CD4-positive, CD25-positive, alpha-beta regulatory T cell (primary cell): ENCODE measurements around the gene DCDC2B. TPM values are rescaled to one million over a fixed set of nuclear protein-coding genes. Genes with fewer than 3 reads are reported as not detected.
A peak's percentile ranks its signal among the peaks of the same experiment; 100 is the strongest.

Source experiments
- ATAC-seq, 2 donors: fragments of 150-1000 bp; cut with Tn5 transposase; one replicate each; pipeline ENCODE4 v1.10.0; 2021; ENCODE audit warnings: low read depth in 2 of 2, moderate number of reproducible peaks in 2 of 2, moderate library complexity in 1 of 2
- DNase-seq, 3 donors: peaks; one replicate each; pipeline versions ENCODE4 v3.0.0 to v3.0.0-alpha.2; 2012 to 2022; ENCODE audit warnings: mixed read lengths in 1 of 3
- H3K27ac ChIP-seq: one replicate; pipeline ENCODE4 v1.7.0; 2013; ENCODE audit warnings: mild to moderate bottlenecking, low read length; ENCODE audit not compliant: insufficient read depth, poor library complexity, severe bottlenecking
- H3K27me3 ChIP-seq: one replicate; pipeline ENCODE4 v1.7.0; 2013; ENCODE audit warnings: low read length; ENCODE audit not compliant: control insufficient read depth, insufficient read depth
- H3K36me3 ChIP-seq: one replicate; pipeline ENCODE4 v1.7.0; 2013; ENCODE audit warnings: mild to moderate bottlenecking, low read length, moderate library complexity; ENCODE audit not compliant: control insufficient read depth, insufficient read depth
- H3K4me1 ChIP-seq: 2 replicates; pipeline ENCODE4 v1.7.0; 2013; ENCODE audit warnings: mild to moderate bottlenecking, low read length; ENCODE audit not compliant: insufficient read depth, control insufficient read depth, poor library complexity, severe bottlenecking
- H3K4me3 ChIP-seq: one replicate; pipeline ENCODE4 v1.7.0; 2013; ENCODE audit warnings: low read depth, mild to moderate bottlenecking, low read length, moderate library complexity
- H3K9me3 ChIP-seq, 2 experiments: 1 replicate in 1 of 2; 2 replicates in 1 of 2; pipeline ENCODE4 v1.7.0; 2013; ENCODE audit warnings: low read length in 2 of 2, mild to moderate bottlenecking in 1 of 2, moderate library complexity in 1 of 2; ENCODE audit not compliant: control insufficient read depth in 2 of 2
- H3K27ac Mint-ChIP-seq, 3 donors: one replicate each; pipeline ENCODE4 v1.8.0; 2020 to 2022; ENCODE audit warnings: mild to moderate bottlenecking in 3 of 3, mixed read lengths in 3 of 3, moderate library complexity in 2 of 3
- H3K27me3 Mint-ChIP-seq: one replicate; pipeline ENCODE4 v1.8.0; 2022; ENCODE audit warnings: mild to moderate bottlenecking, mixed read lengths
- H3K36me3 Mint-ChIP-seq: one replicate; pipeline ENCODE4 v1.8.0; 2020; ENCODE audit warnings: mixed read lengths
- H3K4me1 Mint-ChIP-seq, 4 donors: one replicate each; pipeline ENCODE4 v1.8.0; 2020 to 2022; ENCODE audit warnings: mixed read lengths in 4 of 4, mild to moderate bottlenecking in 1 of 4
- H3K4me3 Mint-ChIP-seq, 4 donors: one replicate each; pipeline ENCODE4 v1.8.0; 2020 to 2022; ENCODE audit warnings: mild to moderate bottlenecking in 4 of 4, mixed read lengths in 4 of 4, moderate library complexity in 3 of 4
- H3K9me3 Mint-ChIP-seq, 7 donors: one replicate each; pipeline ENCODE4 v1.8.0; 2020 to 2022; ENCODE audit warnings: mixed read lengths in 7 of 7, mild to moderate bottlenecking in 3 of 7, moderate library complexity in 2 of 7
- polyA plus RNA-seq, 4 donors: library from polyadenylated mRNA; unstranded; fragments of 300-500 nt; fragmentation: Illumina TruSeq; gene quantifications; one replicate each; pipeline ENCODE4 v1.2.3, GENCODE V29; 2021
- total RNA-seq: library from RNA; stranded (reverse); gene quantifications from one replicate; pipeline ENCODE4 v1.2.3, GENCODE V29; 2022

DCDC2B gene
- total and polyA plus RNA-seq, 5 donors from 2014 or later, result 0.09 TPM; not detected in 4

DNA sequence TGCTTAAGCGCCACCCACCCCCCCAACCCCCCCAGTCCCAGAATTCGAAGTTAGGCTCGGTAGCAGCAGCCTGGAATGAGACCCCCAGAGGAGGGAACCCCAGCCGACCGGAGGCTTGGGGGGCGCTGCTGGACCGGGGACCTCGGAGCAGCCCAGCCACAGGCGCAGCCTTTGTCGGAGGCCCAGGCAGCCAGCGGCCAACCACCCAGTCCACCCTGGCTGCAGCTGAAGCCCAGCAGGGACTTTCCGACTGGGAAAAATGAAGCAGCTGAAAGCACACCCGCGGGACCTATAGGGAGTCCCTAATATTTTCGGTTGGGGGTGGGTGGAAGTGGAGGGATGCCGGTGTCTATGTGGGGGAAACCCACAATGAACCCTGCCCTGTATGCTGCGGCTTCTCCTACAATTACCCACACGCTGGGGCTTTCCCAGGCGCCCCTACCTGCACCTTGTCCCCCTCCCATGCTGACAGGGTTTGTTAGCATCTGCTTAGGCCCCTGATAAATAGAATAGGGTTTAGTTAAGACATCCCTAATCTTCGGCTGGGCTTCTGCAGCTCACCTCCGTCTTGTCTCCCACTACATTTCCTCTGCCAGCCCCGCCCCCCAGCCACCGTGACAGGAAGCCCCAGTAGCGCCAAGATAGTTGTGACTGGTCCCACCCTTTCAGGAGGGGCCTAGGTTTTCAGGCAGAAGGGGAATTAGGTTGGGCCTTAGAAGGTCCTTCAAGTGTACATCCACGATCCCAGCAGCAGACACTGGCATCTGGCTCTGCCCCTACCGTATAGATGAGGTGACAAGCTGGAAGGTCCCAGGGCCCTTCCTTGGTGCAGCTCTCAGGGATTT is 7.7 kb upstream of the DCDC2B start:
- H3K9me3 Mint-ChIP-seq, result no peaks in the 10 kb centered on the region
- Histone ChIP-seq H3K36me3 (peaks cover 3% of the 10 kb centered on the region), H3K9me3 (no peaks in the 10 kb centered on the region), H3K4me1 (peaks cover 49% of the 10 kb centered on the region), H3K27ac (peak overlapping the region; percentile 94), H3K27me3 (no peaks in the 10 kb centered on the region), H3K4me3 (peak overlapping the region; percentile 91)
- ATAC-seq (peak; percentile 52 to 60), DNase-seq (peak; percentile 69 to 87 (median 72))
- peaks cover 5% of the 10 kb centered on the region for H3K36me3 Mint-ChIP-seq
- H3K4me1 Mint-ChIP-seq, result peaks cover 5 to 60% (median 46%) of the 10 kb centered on the region in 4 donors
- peak overlapping the region; percentile 93 to 95 (median 94) for H3K4me3 Mint-ChIP-seq
- peak overlapping the region; percentile 91 to 95 (median 94) for H3K27ac Mint-ChIP-seq
- H3K27me3 Mint-ChIP-seq, result no peaks in the 10 kb centered on the region

DNA sequence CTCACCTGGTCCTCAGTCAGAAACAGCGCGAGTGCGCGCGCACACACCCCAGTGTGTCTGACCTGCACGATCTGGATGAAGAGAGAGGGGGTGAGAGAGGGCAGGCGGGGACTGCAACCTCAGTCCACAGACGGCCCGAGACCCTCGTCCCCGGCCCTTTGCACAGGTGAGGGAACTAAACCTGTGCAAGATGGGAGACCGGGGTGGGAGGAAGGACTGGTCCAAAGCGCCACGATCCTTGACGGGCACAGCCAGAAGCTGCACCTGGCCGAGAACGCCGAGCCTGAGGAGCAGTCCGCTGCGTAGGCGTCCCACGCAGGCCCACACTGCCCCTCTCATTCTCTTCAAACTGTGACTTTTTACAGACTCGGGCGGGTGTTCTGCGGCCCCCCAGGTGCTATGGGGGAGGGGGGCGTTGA is 3.9 kb upstream of the DCDC2B start:
- Mint-ChIP-seq H3K36me3 (no peaks in the 10 kb centered on the region), H3K27me3 (no peaks in the 10 kb centered on the region), H3K4me3 (peak overlapping the region; percentile 65 to 96 (median 93)), H3K9me3 (no peaks in the 10 kb centered on the region), H3K4me1 (peaks cover 0 to 47% (median 27%) of the 10 kb centered on the region in 4 donors), H3K27ac (peak overlapping the region in 2 of 3 donors; percentile 92)
- DNase-seq (no peak), ATAC-seq (no peak)
- peak overlapping the region; percentile 60 for H3K27ac ChIP-seq
- no peaks in the 10 kb centered on the region for H3K36me3 ChIP-seq
- no peak overlapping the region for H3K4me3 ChIP-seq
- no peaks in the 10 kb centered on the region for H3K27me3 ChIP-seq
- peaks cover 43% of the 10 kb centered on the region for H3K4me1 ChIP-seq
- no peaks in the 10 kb centered on the region for H3K9me3 ChIP-seq

DNA sequence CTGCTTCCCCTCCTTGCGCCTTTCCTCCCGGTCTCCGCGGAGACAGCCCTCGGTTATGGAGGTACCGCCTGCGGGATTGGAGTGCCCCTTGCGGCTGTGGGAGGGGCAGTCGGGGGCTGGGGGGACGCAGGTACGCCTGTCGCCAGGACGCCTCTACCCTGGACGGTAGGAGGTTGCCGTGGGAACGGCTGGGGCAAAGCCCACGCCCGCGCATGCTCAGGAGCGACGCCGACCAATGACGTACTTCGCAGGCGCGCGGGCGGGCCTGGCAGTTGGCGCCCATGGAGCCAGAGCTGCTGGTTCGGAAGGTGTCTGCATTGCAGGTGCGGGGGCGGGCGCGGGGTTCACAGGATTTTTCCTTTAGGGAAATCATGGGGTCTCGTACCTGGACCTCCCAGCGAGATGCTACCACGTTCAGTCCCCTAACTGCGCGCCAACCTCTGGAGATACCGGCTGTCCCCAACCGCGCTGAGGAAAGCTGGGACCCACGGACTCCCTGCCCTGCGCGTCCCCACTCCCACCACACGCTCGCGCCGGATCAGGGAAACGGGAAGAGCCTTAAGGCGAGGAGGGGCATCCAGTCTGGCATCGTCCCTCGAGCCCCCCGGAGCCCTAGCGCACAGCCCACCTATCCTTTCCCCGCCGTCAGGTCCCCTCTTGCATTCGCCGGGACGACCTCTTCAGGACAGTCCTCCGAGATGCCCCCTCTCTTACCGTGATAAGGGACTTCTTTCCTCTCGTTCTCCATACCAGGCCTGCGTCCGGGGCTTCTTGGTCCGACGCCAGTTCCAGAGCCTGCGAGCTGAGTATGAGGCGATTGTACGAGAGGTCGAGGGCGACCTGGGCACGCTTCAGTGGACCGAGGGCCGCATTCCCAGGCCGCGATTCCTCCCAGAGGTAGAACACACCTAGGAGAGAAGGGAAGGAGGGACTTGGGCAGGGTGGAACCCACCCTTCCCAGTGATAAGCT is 3.2 kb upstream of the DCDC2B start, which contains the start of gene IQCC:
TSS of gene IQCC (plus strand) at position 271 of the 970 bp plus-strand sequence. CDS start at position 282, 11 bp downstream.
- Mint-ChIP-seq H3K27me3 (no peaks in the 10 kb centered on the region), H3K4me3 (peak within 1 kb of the TSS; percentile 86 to 96 (median 93)), H3K36me3 (no peaks in the 10 kb centered on the region), H3K4me1 (peaks cover 0 to 42% (median 23%) of the 10 kb centered on the region in 4 donors), H3K9me3 (no peaks in the 10 kb centered on the region), H3K27ac (peak within 1 kb of the TSS; percentile 75 to 92 (median 92))
- peak within 1 kb of the TSS; percentile 65 for H3K4me3 ChIP-seq
- ATAC-seq, result peak; percentile 66 to 67
- peaks cover 37% of the 10 kb centered on the region for H3K4me1 ChIP-seq
- peak within 1 kb of the TSS; percentile 60 for H3K27ac ChIP-seq
- H3K36me3 ChIP-seq, result no peaks in the 10 kb centered on the region
- peak; percentile 83 to 87 (median 84) for DNase-seq
- H3K27me3 ChIP-seq, result no peaks in the 10 kb centered on the region
- H3K9me3 ChIP-seq, result no peaks in the 10 kb centered on the region

DNA sequence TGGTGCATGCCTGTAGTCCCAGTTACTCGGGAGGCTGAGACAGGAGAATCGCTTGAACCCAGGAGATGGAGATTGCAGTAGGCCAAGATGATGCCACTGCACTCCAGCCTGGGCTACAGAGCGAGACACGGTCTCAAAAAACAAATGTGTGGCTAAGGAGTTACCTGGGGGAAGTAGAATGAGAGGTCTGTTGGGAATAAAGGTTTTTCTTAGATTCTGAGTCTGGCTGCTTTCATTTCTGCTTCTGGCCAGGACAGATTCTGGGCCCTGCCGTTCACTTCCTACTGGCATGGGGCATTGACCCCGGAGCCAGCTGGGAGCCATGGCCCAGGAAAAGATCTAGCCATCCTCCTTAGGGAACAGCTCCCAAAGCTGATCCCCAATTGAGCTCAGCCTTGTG is 420 bp upstream of the DCDC2B start:
- Mint-ChIP-seq H3K4me1 (peaks cover 0 to 24% (median 7%) of the 10 kb centered on the region in 4 donors), H3K36me3 (no peaks in the 10 kb centered on the region), H3K27me3 (no peaks in the 10 kb centered on the region), H3K27ac (no peak overlapping the region), H3K4me3 (peak overlapping the region in 2 of 4 donors; percentile 21 to 47), H3K9me3 (no peaks in the 10 kb centered on the region)
- Histone ChIP-seq H3K27ac (no peak overlapping the region), H3K36me3 (no peaks in the 10 kb centered on the region), H3K9me3 (no peaks in the 10 kb centered on the region), H3K4me1 (peaks cover 18% of the 10 kb centered on the region), H3K4me3 (no peak overlapping the region), H3K27me3 (no peaks in the 10 kb centered on the region)
- no peak for DNase-seq
- ATAC-seq, result no peak

DNA sequence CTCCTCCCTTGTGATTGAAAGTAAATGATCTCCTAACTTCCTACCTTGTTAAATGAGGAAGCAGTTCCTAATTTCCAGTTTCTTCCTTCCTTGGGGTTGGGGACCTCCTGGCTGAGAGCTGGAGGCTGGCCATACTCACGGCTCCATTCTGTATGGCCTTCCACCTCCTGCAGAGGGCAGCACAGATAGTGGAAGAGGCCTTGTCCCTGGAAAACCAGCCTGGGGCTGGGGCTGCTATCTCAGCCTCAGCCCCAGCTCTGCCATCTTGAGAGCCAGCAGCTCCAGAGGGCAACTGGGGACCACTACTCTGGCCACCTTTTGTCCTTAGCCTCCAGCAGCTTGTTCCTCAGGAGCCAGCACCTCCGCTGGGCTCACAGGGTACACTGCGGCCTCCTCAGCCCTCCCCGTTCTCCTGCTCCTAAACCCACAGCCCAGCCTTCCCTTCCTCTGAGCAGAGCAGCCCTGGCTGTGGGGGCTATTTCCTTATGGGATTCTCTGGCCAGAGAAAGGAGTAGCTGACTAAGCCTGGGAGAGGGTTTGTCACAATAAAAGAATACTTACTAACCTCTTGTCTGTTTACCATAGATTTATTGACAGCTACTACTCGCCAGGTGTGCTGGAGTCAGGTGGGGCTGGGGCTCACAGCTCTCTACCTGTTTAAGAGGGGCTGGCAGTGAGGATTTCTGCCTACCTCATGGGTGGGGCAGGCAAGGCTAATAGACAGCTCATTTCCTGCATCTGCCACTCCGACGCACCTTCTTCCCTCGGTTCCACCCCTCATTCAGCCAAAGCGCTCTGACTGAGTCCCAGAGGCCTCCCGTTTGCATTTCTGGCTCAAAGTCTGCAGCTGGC is 7.0 kb downstream of the DCDC2B start:
- H3K27ac Mint-ChIP-seq, result peak overlapping the region in 2 of 3 donors; percentile 43 to 73
- Histone ChIP-seq H3K4me3 (no peak overlapping the region), H3K27me3 (no peaks in the 10 kb centered on the region), H3K4me1 (peaks cover 18% of the 10 kb centered on the region), H3K36me3 (peaks cover 20% of the 10 kb centered on the region), H3K9me3 (no peaks in the 10 kb centered on the region), H3K27ac (no peak overlapping the region)
- no peaks in the 10 kb centered on the region for H3K27me3 Mint-ChIP-seq
- H3K4me3 Mint-ChIP-seq, result peak overlapping the region in 2 of 4 donors; percentile 21 to 82
- DNase-seq (peak; percentile 32 to 67 (median 53)), ATAC-seq (peak; percentile 75 to 79)
- H3K4me1 Mint-ChIP-seq, result peaks cover 5 to 33% (median 13%) of the 10 kb centered on the region in 4 donors
- no peaks in the 10 kb centered on the region for H3K9me3 Mint-ChIP-seq
- peaks cover 14% of the 10 kb centered on the region for H3K36me3 Mint-ChIP-seq

DNA sequence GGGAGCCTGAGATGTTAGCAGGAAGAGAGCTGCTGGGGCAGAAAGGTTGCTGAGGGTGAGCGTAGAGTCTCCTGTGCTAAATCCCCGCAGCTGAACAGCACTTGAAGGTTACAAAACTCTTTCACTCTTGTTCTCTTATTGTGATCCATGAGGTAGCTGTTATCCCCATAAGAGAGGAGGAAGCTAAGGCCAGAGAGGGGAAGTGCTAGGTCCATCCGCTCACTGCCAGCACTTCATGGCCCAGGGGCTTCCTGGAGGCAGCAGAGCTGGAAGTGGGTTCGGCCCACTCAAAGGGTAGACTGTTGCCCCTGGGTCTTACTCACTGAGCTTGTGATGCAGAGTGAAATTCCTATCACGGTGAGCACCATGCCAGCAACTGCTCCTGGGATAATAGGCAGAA is 7.7 kb downstream of the DCDC2B start:
- Mint-ChIP-seq H3K4me1 (peaks cover 5 to 40% (median 19%) of the 10 kb centered on the region in 4 donors), H3K27me3 (no peaks in the 10 kb centered on the region), H3K27ac (no peak overlapping the region), H3K36me3 (peaks cover 14% of the 10 kb centered on the region), H3K4me3 (no peak overlapping the region), H3K9me3 (no peaks in the 10 kb centered on the region)
- H3K27me3 ChIP-seq, result no peaks in the 10 kb centered on the region
- H3K4me1 ChIP-seq, result peaks cover 25% of the 10 kb centered on the region
- no peak for DNase-seq
- H3K27ac ChIP-seq, result no peak overlapping the region
- H3K4me3 ChIP-seq, result no peak overlapping the region
- ATAC-seq, result no peak
- H3K9me3 ChIP-seq, result no peaks in the 10 kb centered on the region
- H3K36me3 ChIP-seq, result peaks cover 20% of the 10 kb centered on the region

DNA sequence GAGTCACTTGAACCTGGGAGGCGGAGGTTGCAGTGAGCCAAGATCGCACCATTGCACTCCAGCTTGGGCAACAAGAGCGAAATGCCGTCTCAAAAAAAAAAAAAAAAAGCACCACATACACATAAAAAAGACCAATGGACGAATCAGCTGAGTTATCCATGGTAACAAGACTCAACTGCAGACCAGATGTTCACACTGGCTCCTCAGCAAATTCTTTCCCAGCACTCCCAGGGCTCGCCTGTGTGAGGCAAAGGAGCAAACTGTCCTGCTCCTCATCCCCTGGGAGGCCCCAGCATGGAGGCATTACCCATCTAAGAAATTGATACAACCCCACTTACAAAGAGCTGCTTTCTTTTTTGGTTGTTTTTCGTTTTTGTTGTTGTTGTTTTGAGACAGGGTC is 10.1 kb downstream of the DCDC2B start:
- peaks cover 22% of the 10 kb centered on the region for H3K36me3 ChIP-seq
- no peak overlapping the region for H3K4me3 ChIP-seq
- no peak for ATAC-seq
- no peak overlapping the region for H3K27ac Mint-ChIP-seq
- H3K27me3 ChIP-seq, result no peaks in the 10 kb centered on the region
- peaks cover 16% of the 10 kb centered on the region for H3K36me3 Mint-ChIP-seq
- H3K9me3 Mint-ChIP-seq, result no peaks in the 10 kb centered on the region
- peaks cover 44% of the 10 kb centered on the region for H3K4me1 ChIP-seq
- H3K4me3 Mint-ChIP-seq, result peak overlapping the region in 2 of 4 donors; percentile 46 to 100
- H3K4me1 Mint-ChIP-seq, result peaks cover 11 to 63% (median 31%) of the 10 kb centered on the region in 4 donors
- H3K27me3 Mint-ChIP-seq, result no peaks in the 10 kb centered on the region
- no peak overlapping the region for H3K27ac ChIP-seq
- H3K9me3 ChIP-seq, result no peaks in the 10 kb centered on the region
- no peak for DNase-seq
